Forelimb muscle (tissue), 1 donor: ENCODE data around the gene GABBR2. TPM values are rescaled to one million over a fixed set of nuclear protein-coding genes. Genes with fewer than 3 reads are reported as not detected.
"Not testable (repeated sequence)": the region's sequence is repeated elsewhere in the genome, so short reads cannot be mapped to it uniquely, and the experiment has no call there.

Experiments
- DNase-seq: peaks from one replicate; pipeline ENCODE4 v3.0.0-alpha.2; 2013; ENCODE audit warnings: low read depth
- polyA plus RNA-seq: library from polyadenylated mRNA; unstranded; fragments of 120-200 nt; gene quantifications from one replicate; pipeline ENCODE4 v1.2.1, GENCODE V29; 2013; ENCODE audit not compliant: insufficient read length

GABBR2 gene
- polyA plus RNA-seq, 1 donor: 0.82 TPM

GRCh38 chr9:98481676-98482075, 227.1 kb downstream of the GABBR2 start:
- DNase-seq: no peak

DNA sequence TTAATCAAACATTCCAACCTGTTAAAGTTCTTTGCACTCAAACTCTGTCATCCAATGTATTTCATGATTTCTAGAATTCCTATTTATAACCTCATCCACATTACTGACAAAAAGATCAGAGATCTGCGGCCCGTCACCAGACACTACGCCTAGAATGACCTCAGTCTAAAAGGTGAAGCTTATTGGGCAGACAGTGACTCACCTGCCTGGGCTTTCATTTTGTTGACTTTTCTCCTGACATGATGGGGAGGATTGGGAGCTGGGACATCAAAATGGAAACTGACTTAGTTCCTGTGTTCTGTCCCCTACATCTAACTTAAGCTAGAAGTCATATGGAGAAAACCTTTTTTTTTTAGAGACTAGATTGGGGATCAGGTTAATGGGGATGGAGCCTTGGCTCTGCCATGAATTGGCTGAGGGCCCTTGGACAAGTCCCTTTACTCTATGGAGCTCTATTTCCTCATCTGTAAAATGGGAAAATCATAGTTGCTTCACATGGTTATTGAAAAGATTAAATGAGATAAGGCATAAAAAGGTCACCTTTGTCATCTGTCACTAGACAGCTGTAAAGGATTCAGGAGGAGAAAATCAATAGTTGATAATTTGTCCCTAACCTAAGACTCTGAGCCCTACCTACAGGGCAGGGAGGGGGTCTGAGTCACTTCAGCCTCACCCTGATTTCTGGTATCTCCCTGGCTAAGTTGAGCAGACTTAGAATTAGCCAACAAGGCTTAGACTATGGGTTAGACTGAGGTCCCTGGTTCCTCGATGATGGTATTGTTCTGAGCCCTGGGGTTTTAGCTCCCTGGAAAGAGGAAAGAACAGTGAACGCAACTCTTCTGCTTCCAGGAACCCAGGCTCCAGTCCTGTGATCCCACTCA, 228.5 kb downstream of the GABBR2 start:
- no peak for DNase-seq

GRCh38 chr9:98479449-98479848, 229.3 kb downstream of the GABBR2 start:
- DNase-seq: no peak

GRCh38 chr9:98477884-98478283, 230.9 kb downstream of the GABBR2 start:
- no peak for DNase-seq

- no peak for DNase-seq
Observed at GRCh38 chr9:98472216-98472615, 236.5 kb downstream of the GABBR2 start.

DNA sequence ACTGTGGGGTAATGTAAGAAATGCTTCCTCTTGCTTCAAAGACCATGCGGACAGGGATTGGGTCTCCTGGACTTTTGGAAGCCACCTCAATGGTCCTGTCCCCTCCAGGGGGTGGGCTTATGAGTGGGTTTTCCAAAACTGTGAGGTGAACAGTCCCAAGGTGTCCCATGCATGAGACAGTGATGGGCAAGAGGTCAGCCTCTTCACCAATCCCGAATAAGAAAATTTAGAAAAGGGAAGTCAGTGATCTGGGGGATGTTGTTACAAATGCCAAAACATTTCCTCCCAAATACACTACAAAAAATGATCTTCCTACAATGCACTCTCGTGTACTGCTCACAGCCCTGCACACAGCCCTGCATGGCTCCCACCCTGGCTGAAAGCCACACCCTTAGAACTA, 237.6 kb downstream of the GABBR2 start:
- DNase-seq: no peak

DNA sequence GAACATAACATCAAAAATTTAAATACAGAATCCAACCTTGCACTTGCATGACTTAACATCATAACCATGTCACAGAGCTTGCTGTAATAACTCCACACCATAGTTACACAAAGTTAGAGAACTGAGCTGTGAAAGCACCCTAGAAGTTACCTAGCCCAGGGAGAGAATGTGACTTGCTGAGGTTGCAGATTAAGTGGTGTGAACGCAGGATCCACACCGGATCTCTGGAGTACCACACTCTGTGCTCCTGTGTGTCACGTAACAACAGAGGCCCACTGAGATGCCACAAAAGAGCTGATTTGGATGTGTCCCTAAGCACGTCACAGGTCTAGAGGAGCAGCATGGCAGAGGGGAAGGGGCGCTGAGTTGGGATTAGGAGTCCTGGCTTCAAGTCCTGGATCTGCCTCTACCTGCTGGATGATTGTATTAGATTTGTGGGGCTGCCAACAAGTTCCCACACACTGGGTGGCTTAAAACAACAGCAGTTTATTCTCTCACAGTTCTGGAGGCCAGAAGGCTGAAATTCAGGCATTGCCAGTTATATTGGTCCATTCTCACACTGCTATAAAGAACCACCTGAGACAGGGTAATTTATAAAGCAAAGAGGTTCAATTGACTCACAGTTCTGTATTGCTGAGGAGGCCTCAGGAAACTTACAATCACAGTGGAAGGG, 240.0 kb downstream of the GABBR2 start:
- no peak for DNase-seq

- DNase-seq: no peak
Observed at GRCh38 chr9:98465799-98466198, 242.9 kb downstream of the GABBR2 start.

- not testable (repeated sequence) for DNase-seq
Observed at GRCh38 chr9:98464156-98464690, 244.5 kb downstream of the GABBR2 start.

DNA sequence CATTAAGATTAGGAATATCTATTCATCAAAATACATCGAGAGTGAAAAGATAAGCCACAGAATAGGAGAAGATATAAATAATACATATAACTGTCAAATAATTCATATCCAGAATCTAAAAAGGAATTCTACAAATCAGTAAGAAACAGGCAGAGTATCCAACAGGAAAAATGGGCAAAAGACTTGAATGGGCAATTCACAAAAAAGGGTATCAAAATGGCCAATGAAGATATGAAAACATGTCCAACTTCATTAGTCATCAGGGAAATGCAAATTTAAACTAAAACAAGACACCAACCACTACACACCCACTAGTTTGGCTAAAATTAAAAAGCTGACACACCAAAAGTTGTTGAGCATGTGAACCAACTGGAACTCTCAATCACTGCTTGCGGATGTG, 246.4 kb downstream of the GABBR2 start:
- DNase-seq: no peak

GRCh38 chr9:98460704-98461103, 248.0 kb downstream of the GABBR2 start:
- DNase-seq: no peak

- DNase-seq: no peak
Observed at GRCh38 chr9:98457726-98458370, 250.9 kb downstream of the GABBR2 start.

DNA sequence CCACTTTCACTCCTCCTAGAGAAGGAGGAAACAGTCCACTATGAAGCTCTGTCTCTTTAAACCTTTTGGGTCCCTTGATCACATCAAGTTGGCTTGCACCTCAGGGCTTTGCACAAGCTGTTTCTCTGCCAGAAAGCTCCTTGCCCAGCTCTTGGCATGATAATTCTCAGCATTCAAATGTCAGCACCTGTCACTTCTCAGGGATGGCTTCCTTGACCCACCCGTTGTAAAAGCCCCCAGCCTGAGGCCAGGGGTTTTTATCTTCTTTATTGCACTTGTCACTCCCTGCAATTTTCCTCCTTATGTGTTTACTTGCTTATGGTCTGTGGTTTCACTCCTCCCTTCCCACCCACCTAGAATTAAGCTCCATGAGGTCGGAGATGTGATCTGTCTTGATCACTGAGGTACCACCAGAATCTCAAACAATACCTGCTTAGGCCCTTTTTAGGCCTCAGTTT, 252.6 kb downstream of the GABBR2 start:
- DNase-seq: no peak

- DNase-seq: no peak
Observed at GRCh38 chr9:98455256-98456155, 253.2 kb downstream of the GABBR2 start.

- no peak for DNase-seq
Observed at GRCh38 chr9:98453589-98454311, 255.0 kb downstream of the GABBR2 start.

- no peak for DNase-seq
Observed at GRCh38 chr9:98451576-98451975, 257.2 kb downstream of the GABBR2 start.

DNA sequence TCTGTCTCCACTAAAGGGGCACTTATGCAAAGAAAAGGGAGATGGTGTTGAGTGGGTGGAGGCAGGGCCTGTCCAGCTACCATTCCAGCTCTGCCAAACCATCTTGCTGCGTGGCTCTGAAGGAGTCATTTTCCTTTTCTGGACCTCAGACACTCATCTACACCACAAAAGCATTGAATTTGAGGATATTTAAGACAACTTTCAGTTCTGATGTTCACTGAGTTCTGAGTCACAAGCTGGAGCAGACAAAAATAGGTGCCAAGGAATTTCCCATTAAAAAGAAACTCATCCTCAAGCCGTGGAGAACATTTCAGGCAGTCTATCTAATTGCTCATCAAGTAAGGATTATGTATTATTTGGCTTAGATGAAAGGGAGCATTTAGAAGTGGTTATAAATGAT, 258.2 kb downstream of the GABBR2 start:
- no peak for DNase-seq

DNA sequence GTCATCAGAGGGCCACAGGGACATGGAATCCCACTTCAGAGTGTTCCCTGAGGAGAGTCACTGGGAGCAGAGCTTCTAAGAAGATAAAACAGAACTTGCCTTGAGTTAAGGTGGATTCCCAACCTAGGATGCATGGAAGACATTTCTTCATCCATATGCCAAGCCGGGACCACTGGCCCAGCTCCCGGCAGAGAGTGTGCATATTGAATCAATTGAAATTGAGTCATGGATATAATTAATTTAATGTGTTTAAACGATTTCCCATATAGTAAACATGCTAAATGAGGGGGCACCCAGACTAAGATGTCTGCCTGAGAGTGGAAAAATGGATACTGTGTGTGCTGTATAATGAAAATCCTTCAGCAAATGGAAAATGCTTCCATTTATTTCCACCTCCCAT, 258.9 kb downstream of the GABBR2 start:
- no peak for DNase-seq

GRCh38 chr9:98445576-98445975, 263.2 kb downstream of the GABBR2 start:
- no peak for DNase-seq

DNA sequence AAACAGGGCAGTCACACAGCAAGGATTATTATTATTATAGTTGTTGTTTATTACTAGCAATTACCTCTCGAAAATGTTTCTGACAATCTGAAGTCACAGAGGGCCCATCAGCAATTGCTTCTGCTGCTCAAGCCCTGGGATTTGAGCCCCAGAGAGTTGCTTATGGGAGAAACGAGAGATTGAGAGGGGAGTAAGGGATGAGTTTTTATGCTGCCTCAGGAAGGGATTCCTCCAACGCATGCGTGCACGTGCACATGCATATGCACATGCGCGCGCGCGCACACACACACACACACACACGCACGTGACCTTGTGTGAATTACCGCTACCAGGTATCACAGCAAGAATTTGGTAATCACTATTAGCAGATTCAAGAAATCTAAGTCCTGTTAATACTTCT, 264.1 kb downstream of the GABBR2 start:
- no peak for DNase-seq

DNA sequence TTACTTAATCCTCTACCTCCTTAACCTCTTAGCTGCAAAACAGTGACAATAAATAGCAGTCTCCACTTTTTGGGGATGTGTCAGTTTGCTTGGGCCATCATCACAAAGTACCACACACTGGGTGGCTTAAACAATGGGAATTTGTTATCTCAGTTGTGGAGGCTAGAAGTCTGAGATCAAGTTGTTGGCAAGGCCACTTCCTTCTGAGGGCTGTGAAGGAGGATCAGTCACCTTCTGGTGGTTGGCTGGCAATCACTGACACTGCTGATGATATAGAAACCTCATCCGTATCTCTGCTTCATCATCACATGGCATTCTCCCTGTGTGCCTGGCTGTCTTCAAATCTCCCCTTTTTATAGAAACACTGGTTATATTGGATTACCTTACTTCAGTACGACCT, 266.2 kb downstream of the GABBR2 start:
- DNase-seq: no peak
